Mesodermal cell (in vitro differentiated cells): Measurements from ENCODE around the gene CTSA.
"Not testable (repeated sequence)": the region's sequence is repeated elsewhere in the genome, so short reads cannot be mapped to it uniquely, and the experiment has no call there.

Experiments used
- H3K27ac ChIP-seq: 2 replicates; pipeline ENCODE4 v1.7.0; 2013; ENCODE audit warnings: mild to moderate bottlenecking, low read depth, low read length, moderate library complexity; ENCODE audit not compliant: severe bottlenecking
- H3K36me3 ChIP-seq: 2 replicates; pipeline ENCODE4 v1.7.1; 2013; ENCODE audit warnings: mild to moderate bottlenecking, low read length, moderate library complexity; ENCODE audit not compliant: control insufficient read depth, insufficient read depth
- H3K4me1 ChIP-seq: one replicate; pipeline ENCODE4 v1.7.1; 2013; ENCODE audit warnings: mild to moderate bottlenecking, low read length; ENCODE audit not compliant: insufficient read depth, control insufficient read depth, poor library complexity, severe bottlenecking
- H3K4me3 ChIP-seq: 2 replicates; pipeline ENCODE4 v1.7.0; 2013; ENCODE audit warnings: low read length, control low read depth, mild to moderate bottlenecking; ENCODE audit not compliant: insufficient read depth, poor library complexity, severe bottlenecking; ENCODE audit errors: extremely low read depth
- H3K9me3 ChIP-seq: 2 replicates; pipeline ENCODE4 v1.7.1; 2013; ENCODE audit warnings: mild to moderate bottlenecking, low read length, moderate library complexity; ENCODE audit not compliant: control insufficient read depth
- WGBS, 2 experiments: methylation state at CpG; one replicate each; pipeline ENCODE4 v1.1.5; 2013; ENCODE audit warnings: missing lambda C conversion rate in 2 of 2; ENCODE audit not compliant: insufficient coverage in 2 of 2; 5-methylcytosine and 5-hydroxymethylcytosine counted together

CTSA gene

GRCh38 chr20:45897289-45897688 lies 6.2 kb downstream of the CTSA start:
- no CpG with 5 or more reads among the region's 2 CpGs for WGBS, 2 experiments
- Histone ChIP-seq H3K4me1 (no peaks in the 10 kb centered on the region), H3K27ac (no peak overlapping the region), H3K9me3 (no peaks in the 10 kb centered on the region), H3K4me3 (no peak overlapping the region), H3K36me3 (peaks cover 60% of the 10 kb centered on the region)

- Histone ChIP-seq H3K9me3 (no peaks in the 10 kb centered on the region), H3K4me3 (no peak overlapping the region), H3K4me1 (no peaks in the 10 kb centered on the region), H3K27ac (no peak overlapping the region), H3K36me3 (peaks cover 64% of the 10 kb centered on the region)
- WGBS, 2 experiments = 85 to 96% methylated on average over 6 to 7 of the region's 7 CpGs
Measured at GRCh38 chr20:45897692-45898091, 6.6 kb downstream of the CTSA start.

GRCh38 chr20:45898285-45898684 lies 7.2 kb downstream of the CTSA start:
- WGBS, 2 experiments = 86 to 90% methylated on average over 10 to 12 of the region's 12 CpGs
- no peaks in the 10 kb centered on the region for H3K4me1 ChIP-seq
- peaks cover 66% of the 10 kb centered on the region for H3K36me3 ChIP-seq
- H3K4me3 ChIP-seq = no peak overlapping the region
- no peak overlapping the region for H3K27ac ChIP-seq
- H3K9me3 ChIP-seq = no peaks in the 10 kb centered on the region

GRCh38 chr20:45899046-45899835 lies 8.1 kb downstream of the CTSA start:
- WGBS, 2 experiments = 90 to 97% methylated on average over 2 to 3 of the region's 13 CpGs
- H3K36me3 ChIP-seq = peaks cover 66% of the 10 kb centered on the region

GRCh38 chr20:45901332-45901731 lies 10.2 kb downstream of the CTSA start:
- not testable (repeated sequence) for H3K4me1 ChIP-seq, H3K4me3 ChIP-seq, H3K9me3 ChIP-seq, H3K27ac ChIP-seq
- 89 to 100% methylated on average over 4 to 6 of the region's 6 CpGs for WGBS, 2 experiments
- H3K36me3 ChIP-seq = peaks cover 82% of the 10 kb centered on the region

More at GRCh38 chr20:45899046-45899835, 8.1 kb downstream of the CTSA start:
- H3K4me1 ChIP-seq = no peaks in the 10 kb centered on the region
- H3K27ac ChIP-seq = no peak overlapping the region
- H3K4me3 ChIP-seq = no peak overlapping the region
- H3K9me3 ChIP-seq = no peaks in the 10 kb centered on the region

GRCh38 chr20:45902199-45902701 lies 11.1 kb downstream of the CTSA start:
- Histone ChIP-seq H3K9me3 (no peaks in the 10 kb centered on the region), H3K27ac (no peak overlapping the region), H3K36me3 (peaks cover 87% of the 10 kb centered on the region), H3K4me1 (no peaks in the 10 kb centered on the region), H3K4me3 (no peak overlapping the region)
- 94 to 97% methylated on average over 5 to 11 of the region's 14 CpGs for WGBS, 2 experiments

- peaks cover 91% of the 10 kb centered on the region for H3K36me3 ChIP-seq
- H3K4me1 ChIP-seq = no peaks in the 10 kb centered on the region
- no peak overlapping the region for H3K27ac ChIP-seq
- H3K4me3 ChIP-seq = no peak overlapping the region
- no peaks in the 10 kb centered on the region for H3K9me3 ChIP-seq
- 90 to 94% methylated on average over 9 to 11 of the region's 16 CpGs for WGBS, 2 experiments
Measured at GRCh38 chr20:45904583-45905504, 13.7 kb downstream of the CTSA start.

- Histone ChIP-seq H3K4me1 (no peaks in the 10 kb centered on the region), H3K27ac (no peak overlapping the region), H3K4me3 (no peak overlapping the region), H3K9me3 (no peaks in the 10 kb centered on the region), H3K36me3 (peaks cover 90% of the 10 kb centered on the region)
- whole genome bisulfite sequencing, 2 experiments = 91 to 95% methylated on average over 8 of the region's 8 CpGs
Measured at GRCh38 chr20:45905505-45906079, 14.5 kb downstream of the CTSA start.

GRCh38 chr20:45907219-45907948 lies 16.2 kb downstream of the CTSA start:
- H3K36me3 ChIP-seq = peaks cover 74% of the 10 kb centered on the region

GRCh38 chr20:45908084-45908483 lies 16.9 kb downstream of the CTSA start:
- WGBS, 2 experiments = 97% methylated on average over 2 of the region's 2 CpGs
- no peak overlapping the region for H3K27ac ChIP-seq
- H3K4me1 ChIP-seq = no peaks in the 10 kb centered on the region
- H3K4me3 ChIP-seq = no peak overlapping the region
- H3K36me3 ChIP-seq = peaks cover 67% of the 10 kb centered on the region
- H3K9me3 ChIP-seq = no peaks in the 10 kb centered on the region

More at GRCh38 chr20:45907219-45907948, 16.2 kb downstream of the CTSA start:
- Histone ChIP-seq H3K27ac (no peak overlapping the region), H3K4me3 (no peak overlapping the region), H3K4me1 (no peaks in the 10 kb centered on the region), H3K9me3 (no peaks in the 10 kb centered on the region)
- WGBS, 2 experiments = 97 to 99% methylated on average over 15 to 17 of the region's 17 CpGs
